Cardiac ventricle fibroblast (primary cell): ENCODE measurements around the gene CLC. TPM values are rescaled to one million over a fixed set of nuclear protein-coding genes. Genes with fewer than 3 reads are reported as not detected.

Experiments
- total RNA-seq: library from RNA; depleted of rRNA; stranded (reverse); fragments of >200 nt; gene quantifications from 2 replicates; pipeline ENCODE4 v1.2.3, GENCODE V29; 2015

Gene CLC
- total RNA-seq = not detected in 2 replicates

GRCh38 chr19:39737891-39738290 is at the start of gene CLC:
Gene CLC (minus strand): TSS chr19:39738029. CDS start chr19:39737952, 77 bp downstream.

DNA sequence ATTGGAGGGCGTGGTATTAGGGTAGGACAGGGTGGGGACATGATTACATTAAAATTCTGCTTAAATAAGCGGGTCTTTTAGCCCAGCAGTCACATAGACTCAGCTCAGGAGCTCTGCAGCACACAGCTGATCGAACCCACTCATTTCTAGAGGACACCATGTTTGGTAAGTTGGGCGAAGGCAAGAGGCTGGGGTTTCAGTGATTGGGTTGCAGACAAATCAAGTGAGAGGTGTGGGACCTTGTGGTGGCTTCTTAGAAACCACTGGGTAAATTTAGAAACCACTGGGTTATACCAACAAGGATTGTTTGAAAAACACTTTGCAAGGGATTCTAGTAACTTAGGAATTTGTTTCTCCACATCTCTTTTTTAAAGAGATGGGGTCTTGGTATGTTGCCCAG is 40.9 kb upstream of the CLC start, which contains the start of gene LEUTX:
TSS of gene LEUTX (plus strand) at position 92 of the 400 bp plus-strand sequence. CDS start at position 159, 67 bp downstream.

GRCh38 chr19:39704181-39705044 is 33.4 kb downstream of the CLC start, which contains the start of gene LGALS14:
Gene LGALS14 (plus strand): TSS chr19:39704481. CDS start chr19:39704529, 48 bp downstream.

Other genes with a start within 250 kb of the CLC start
- 0.50 and 0.68 TPM in 2 replicates for gene DLL3, start 239.1 kb downstream of the CLC start, total RNA-seq
- not detected in 2 replicates for gene SELENOV, start 222.9 kb downstream of the CLC start, total RNA-seq
- gene EID2B, start 205.2 kb downstream of the CLC start, total RNA-seq = 1.5 and 1.6 TPM in 2 replicates
- gene EID2, start 197.9 kb downstream of the CLC start, total RNA-seq = 9.4 and 12.3 TPM in 2 replicates
- not detected in 2 replicates for gene LGALS13, start 135.5 kb downstream of the CLC start, total RNA-seq
- not detected in 2 replicates for gene LGALS16, start 82.1 kb downstream of the CLC start, total RNA-seq
- gene LGALS14, start 33.5 kb downstream of the CLC start, total RNA-seq = not detected in 2 replicates
- not detected in 2 replicates for gene LEUTX, start 40.8 kb upstream of the CLC start, total RNA-seq
- 12.7 and 13.0 TPM in 2 replicates for gene DYRK1B, start 96.1 kb upstream of the CLC start, total RNA-seq
- 124 and 129 TPM in 2 replicates for gene FBL, start 108.3 kb upstream of the CLC start, total RNA-seq
- 4.6 and 4.9 TPM in 2 replicates for gene FCGBP, start 196.6 kb upstream of the CLC start, total RNA-seq
- gene PSMC4, start 233.1 kb upstream of the CLC start, total RNA-seq = 60.5 and 65.0 TPM in 2 replicates